A549 (cell line): ENCODE measurements around the gene AFF1. TPM values are rescaled to one million over a fixed set of nuclear protein-coding genes. Genes with fewer than 3 reads are reported as not detected.

Source experiments
- ATAC-seq, 2 experiments: fragments of 200-7000 bp in 1 of 2; fragments of >200 bp in 1 of 2; cut with Nextera tagmentation in 1 of 2; cut with Tn5 transposase in 1 of 2; 3 replicates each; pipeline versions ENCODE4 v1.8.0 to v1.9.1; 2018 to 2020; ENCODE audit warnings: mild to moderate bottlenecking in 1 of 2, moderate library complexity in 1 of 2
- CTCF ChIA-PET: fragments of 300-600 bp; sonication (Branson Sonifier 250); formaldehyde crosslinking; extraction: SDS; loops from one replicate; lab custom pipeline; 2021; ENCODE audit warnings: antibody characterized with exemption, inconsistent platforms; lab: Yijun Ruan, JAX
- POLR2A ChIA-PET: fragments of 350-600 bp; formaldehyde crosslinking; extraction: SDS; loops from one replicate; lab custom pipeline; 2021; ENCODE audit warnings: antibody characterized with exemption, inconsistent platforms; lab: Yijun Ruan, JAX
- DNase-seq, 2 experiments: peaks; one replicate each; pipeline versions ENCODE4 v3.0.0 to v3.0.0-alpha.2; 2011 to 2016; ENCODE audit warnings: low read depth in 1 of 2, low spot score in 1 of 2
- FAIRE-seq: peaks from 2 replicates; lab custom pipeline; 2011; peaks lifted over from hg19 to GRCh38; lab: Jason Lieb, UNC
- H3K27ac ChIP-seq, 2 experiments: fragments of >200 bp; sonication (Bioruptor Twin); formaldehyde crosslinking; 3 replicates each; pipeline ENCODE4 v1.5.1; 2016 to 2017
- H3K4me1 ChIP-seq: fragments of >200 bp; sonication (Bioruptor Twin); formaldehyde crosslinking; 3 replicates; pipeline ENCODE4 v1.6.1; 2016
- H3K4me2 ChIP-seq: fragments of >200 bp; sonication (Bioruptor Twin); formaldehyde crosslinking; 3 replicates; pipeline ENCODE4 v1.6.1; 2016
- H3K4me3 ChIP-seq: fragments of >200 bp; sonication (Bioruptor Twin); formaldehyde crosslinking; 3 replicates; pipeline ENCODE4 v1.5.1; 2016
- H3K9me3 ChIP-seq: fragments of >200 bp; sonication (Bioruptor Twin); formaldehyde crosslinking; 3 replicates; pipeline ENCODE4 v1.6.1; 2016
- CBX2 ChIP-seq: fragments of 200-600 bp; sonication (generic); IDR thresholded peaks from 2 replicates; pipeline ENCODE4 v1.6.1; 2016; ENCODE audit warnings: low read depth, mild to moderate bottlenecking, borderline replicate concordance
- CEBPB ChIP-seq, 2 experiments: fragments of >200 bp in 1 of 2; sonication (Bioruptor Twin) in 1 of 2; formaldehyde crosslinking in 1 of 2; IDR thresholded peaks; 2 replicates each; pipeline ENCODE4 v1.6.1; 2012 to 2016
- EHF ChIP-seq: fragments of 250-450 bp; sonication (Bioruptor Pico); IDR thresholded peaks from 2 replicates; pipeline ENCODE4 v1.5.0; 2020; ENCODE audit warnings: mild to moderate bottlenecking
- EHMT2 ChIP-seq: fragments of 200-600 bp; sonication (generic); IDR thresholded peaks from 2 replicates; pipeline ENCODE4 v1.6.1; 2016; ENCODE audit warnings: antibody characterized with exemption, low read depth, mild to moderate bottlenecking, moderate library complexity
- EP300 ChIP-seq, 2 experiments: fragments of >200 bp; sonication (Bioruptor Twin); formaldehyde crosslinking; IDR thresholded peaks; 2 replicates in 1 of 2; 3 replicates in 1 of 2; pipeline ENCODE4 v1.6.1; 2016 to 2017
- ESRRA ChIP-seq: fragments of 150-350 bp; IDR thresholded peaks from 2 replicates; pipeline ENCODE4 v1.6.1; 2014; ENCODE audit warnings: mild to moderate bottlenecking, low read length, borderline replicate concordance
- GATA3 ChIP-seq: IDR thresholded peaks from 2 replicates; pipeline ENCODE4 v1.6.1; 2012; ENCODE audit warnings: borderline replicate concordance
- HDAC2 ChIP-seq: fragments of 200-600 bp; sonication (generic); IDR thresholded peaks from 2 replicates; pipeline ENCODE4 v1.6.1; 2016
- HOXA7 ChIP-seq: fragments of 250-450 bp; sonication (Bioruptor Pico); IDR thresholded peaks from 2 replicates; pipeline ENCODE4 v1.5.0; 2020; ENCODE audit warnings: mild to moderate bottlenecking, moderate library complexity
- HOXB13 ChIP-seq: fragments of 250-450 bp; sonication (Bioruptor Pico); IDR thresholded peaks from 2 replicates; pipeline ENCODE4 v1.5.0; 2020; ENCODE audit warnings: low read depth, mild to moderate bottlenecking, moderate library complexity
- JUN ChIP-seq, 2 experiments: fragments of >200 bp; sonication (Bioruptor Twin); formaldehyde crosslinking; IDR thresholded peaks; 2 replicates in 1 of 2; 3 replicates in 1 of 2; pipeline ENCODE4 v1.6.1; 2016 to 2017
- KDM1A ChIP-seq: fragments of 200-600 bp; sonication (generic); IDR thresholded peaks from 2 replicates; pipeline ENCODE4 v1.6.1; 2016; ENCODE audit warnings: low read depth, mild to moderate bottlenecking
- KDM5A ChIP-seq: fragments of 200-600 bp; sonication (generic); IDR thresholded peaks from 2 replicates; pipeline ENCODE4 v1.6.1; 2016; ENCODE audit warnings: antibody characterized with exemption, mild to moderate bottlenecking
- MAFK ChIP-seq: fragments of 450-650 bp; IDR thresholded peaks from 2 replicates; pipeline ENCODE4 v1.6.1; 2014; ENCODE audit not compliant: partially characterized antibody
- MAZ ChIP-seq: fragments of 150-350 bp; IDR thresholded peaks from 2 replicates; pipeline ENCODE4 v1.6.1; 2014; ENCODE audit warnings: antibody characterized with exemption, low read depth, low read length, borderline replicate concordance
- NPAS2 ChIP-seq: fragments of 250-450 bp; sonication (Bioruptor Pico); IDR thresholded peaks from 2 replicates; pipeline ENCODE4 v1.8.0; 2022; ENCODE audit warnings: mild to moderate bottlenecking, moderate library complexity, borderline replicate concordance
- RARB ChIP-seq: fragments of 250-450 bp; sonication (Bioruptor Pico); IDR thresholded peaks from 2 replicates; pipeline ENCODE4 v1.8.0; 2021; ENCODE audit warnings: mild to moderate bottlenecking, moderate library complexity
- RFX5 ChIP-seq: fragments of 450-650 bp; IDR thresholded peaks from 2 replicates; pipeline ENCODE4 v1.7.1; 2014; ENCODE audit warnings: antibody characterized with exemption, mild to moderate bottlenecking, moderate library complexity
- SMC3 ChIP-seq: fragments of >200 bp; sonication (Bioruptor Twin); formaldehyde crosslinking; IDR thresholded peaks from 3 replicates; pipeline ENCODE4 v1.6.1; 2018; ENCODE audit warnings: inconsistent platforms
- SREBF2 ChIP-seq: fragments of 450-650 bp; IDR thresholded peaks from 2 replicates; pipeline ENCODE4 v1.6.1; 2014; ENCODE audit warnings: mild to moderate bottlenecking, moderate library complexity
- TFCP2L1 ChIP-seq: fragments of 250-450 bp; sonication (Bioruptor Pico); IDR thresholded peaks from 2 replicates; pipeline ENCODE4 v1.5.0; 2021; ENCODE audit warnings: mild to moderate bottlenecking
- TP53 ChIP-seq: fragments of 250-450 bp; sonication (Bioruptor Pico); IDR thresholded peaks from 2 replicates; pipeline ENCODE4 v1.5.0; 2021; ENCODE audit warnings: mild to moderate bottlenecking, moderate library complexity
- WGBS: methylation state at CpG from one replicate; pipeline ENCODE4 v1.1.6; 2017; ENCODE audit errors: missing lambda C conversion rate; 5-methylcytosine and 5-hydroxymethylcytosine counted together
- polyA plus RNA-seq, 4 experiments: library from polyadenylated mRNA; depleted of rRNA in 3 of 4; stranded (reverse); fragments of >200 nt; fragmentation: RNase III in 1 of 4; extraction: RNeasy Plus Mini Kit Qiagen cat#74134 plus additional on column Dnase treatment in 1 of 4; gene quantifications; 2 replicates in 3 of 4; 3 replicates in 1 of 4; pipeline ENCODE4 v1.2.3, GENCODE V29; 2011 to 2017
- TF ChIP-seq, protein P1 (sequence below): IDR thresholded peaks from 2 replicates; pipeline ENCODE4 v1.6.1; 2012
- TF ChIP-seq, protein P2 (sequence below): fragments of >200 bp; sonication (Bioruptor Twin); formaldehyde crosslinking; IDR thresholded peaks from 3 replicates; pipeline ENCODE4 v1.6.1; 2016
- TF ChIP-seq, protein P3 (sequence below): fragments of 150-350 bp; IDR thresholded peaks from 2 replicates; pipeline ENCODE4 v1.6.1; 2014; ENCODE audit warnings: low read depth, mild to moderate bottlenecking, low read length

Gene AFF1
- polyA plus RNA-seq, 2 of the 4 experiments (the other 2 are of a cell fraction) = 13.7 to 15.4 TPM

DNA sequence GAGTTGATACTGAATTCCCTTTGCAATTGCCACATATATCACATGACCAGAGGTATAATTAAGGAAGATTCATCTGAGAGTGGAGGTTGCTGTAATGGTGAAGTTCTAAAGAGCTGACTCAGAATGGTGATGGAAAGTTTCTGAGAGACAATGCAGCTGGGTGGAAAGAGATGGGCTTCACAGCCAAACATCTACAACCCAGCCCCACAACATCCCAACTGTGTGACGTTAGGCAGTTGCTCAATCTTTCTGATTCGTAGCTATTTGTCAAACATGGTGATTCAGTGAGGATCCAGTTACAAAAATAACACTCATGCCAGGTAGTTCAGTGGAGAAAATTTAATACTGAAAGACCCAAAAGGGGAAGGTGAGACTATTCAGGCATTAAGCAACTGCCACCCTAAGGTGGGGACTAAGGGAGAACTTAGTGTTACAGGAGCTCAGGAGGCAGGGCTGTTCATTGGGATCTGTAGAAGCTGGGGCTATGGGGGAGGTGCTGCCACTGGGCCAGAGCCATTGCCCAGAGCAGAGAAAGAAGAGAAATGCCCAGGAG lies 6.9 kb upstream of the AFF1 start (continued):
- no peak for TF ChIP-seq SREBF2
- no peak for TF ChIP-seq HDAC2
- TF ChIP-seq RFX5 = no peak
- no peak for TF ChIP-seq NPAS2 (CRISPR knock-in tag)
- TF ChIP-seq, all 56 proteins: peak for 11

DNA sequence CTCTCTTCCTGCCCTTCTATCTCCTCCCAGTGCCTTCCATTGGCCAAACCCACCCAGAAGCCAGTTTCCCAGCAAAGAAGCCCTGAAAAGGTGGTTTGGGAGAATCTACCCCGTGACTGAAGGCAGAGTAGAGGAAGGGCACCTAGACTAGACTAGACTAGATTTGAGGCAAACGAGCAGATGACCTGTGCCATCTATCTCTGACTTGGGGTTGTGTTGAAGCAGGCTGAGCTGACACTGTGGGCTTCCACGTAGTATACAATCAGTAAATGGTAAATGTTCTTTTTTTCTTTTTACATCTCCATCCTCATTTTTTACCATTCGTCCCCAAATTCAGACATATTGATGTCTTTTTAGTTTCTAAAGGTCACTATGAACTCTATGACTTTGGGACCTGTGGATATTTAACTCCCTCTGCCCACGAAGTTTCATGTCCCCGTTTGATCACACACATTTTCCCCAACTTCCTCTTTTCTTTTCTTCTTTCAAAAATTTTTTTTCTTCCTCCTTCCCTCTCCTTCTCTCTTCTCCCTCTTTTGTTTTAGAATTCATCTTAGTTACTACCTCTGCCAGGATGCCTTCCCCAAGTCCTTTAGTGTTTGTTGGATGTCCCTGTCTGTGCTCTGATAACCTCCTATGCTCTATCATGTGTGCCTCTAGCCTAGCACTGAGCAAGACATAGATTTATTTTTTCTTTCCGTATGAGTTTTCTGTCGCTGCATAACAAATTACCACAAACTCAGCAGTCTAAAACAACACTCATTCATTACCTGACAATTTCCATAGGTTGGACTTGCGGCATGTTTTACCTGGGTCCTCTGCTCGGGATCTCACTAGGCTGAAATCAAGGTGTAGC lies 6.2 kb upstream of the AFF1 start:
- Histone ChIP-seq H3K4me3 (no peak overlapping the region), H3K9me3 (no peaks in the 10 kb centered on the region), H3K27ac (peak overlapping the region; percentile 57 to 81), H3K4me1 (peaks cover 54% of the 10 kb centered on the region), H3K4me2 (peak overlapping the region; percentile 63)
- peak in 1 of 2 experiments; percentile 16; a peak in 3 of 6 replicates for ATAC-seq
- no peak for FAIRE-seq
- ChIA-PET POLR2A (interaction anchor here (0.9 to 2.0 kb wide), 3 partner anchors 7 to 335 kb away, joined by 4 to 9 read pairs (median 7); partner anchors contain the start of gene PTPN13), CTCF (interaction anchor here (0.9 to 1.6 kb wide), 2 partner anchors 165 to 1358 kb away, joined by 3 to 6 read pairs; no protein-coding TSS in a partner anchor)
- WGBS = 91% methylated on average over 10 of the region's 10 CpGs
- no peak for TF ChIP-seq TP53 (CRISPR knock-in tag)
- no peak for DNase-seq

DNA sequence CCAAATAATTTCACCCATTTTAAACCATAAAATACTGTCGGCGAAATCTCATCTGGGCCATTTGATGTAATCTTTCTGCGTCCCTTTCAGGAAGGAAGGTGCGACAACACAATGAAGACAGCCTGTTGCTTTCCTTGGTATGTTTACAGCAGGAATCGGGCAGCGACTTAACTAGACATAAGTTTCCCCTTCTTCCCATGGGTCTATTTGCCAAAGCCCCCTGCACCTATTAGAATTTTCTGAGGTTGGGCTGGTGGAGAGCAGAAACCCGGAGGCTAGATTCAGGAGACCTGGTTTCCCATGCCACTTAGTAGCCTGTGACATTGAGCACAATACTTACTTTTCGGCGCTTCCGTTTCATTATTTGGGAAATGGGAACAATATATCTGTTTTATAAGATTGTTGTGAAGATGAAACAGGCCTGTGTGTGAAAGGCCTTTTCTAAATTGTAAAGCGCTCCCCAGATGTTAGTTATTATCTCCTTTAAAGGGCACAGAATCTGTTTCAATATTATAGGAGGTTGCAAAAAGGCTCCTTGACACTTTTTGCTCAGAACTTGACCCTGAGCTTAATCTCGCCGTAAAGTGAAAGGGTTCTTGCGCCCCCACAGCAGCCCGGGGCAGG lies 552 bp upstream of the AFF1 start:
- FAIRE-seq = no peak
- POLR2A ChIA-PET = interaction anchor here (0.7 to 3.7 kb wide), 9 partner anchors 11 to 309 kb away, joined by 3 to 62 read pairs (median 8); no protein-coding TSS in a partner anchor

DNA sequence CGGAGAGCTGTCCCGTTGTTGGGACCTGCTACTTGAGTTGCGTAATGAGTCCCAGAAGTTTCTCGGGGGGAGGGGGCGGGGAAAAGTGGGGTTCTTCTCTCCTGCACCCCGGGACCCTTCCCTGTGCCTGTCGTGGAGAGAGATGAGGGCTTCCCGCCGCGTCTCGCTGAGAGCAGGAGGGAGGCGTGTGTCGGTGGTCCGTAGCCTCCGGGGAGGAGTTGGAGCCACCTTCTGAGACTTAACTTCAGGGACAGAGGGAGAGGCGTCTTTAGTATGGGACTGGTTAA lies 698 bp downstream of the AFF1 start:
- FAIRE-seq (no peak), DNase-seq (no peak), ATAC-seq (no peak; a peak in 2 of 6 replicates)
- peak overlapping the region; percentile 78 for H3K4me3 ChIP-seq
- peak overlapping the region; percentile 89 to 98 for H3K27ac ChIP-seq
- H3K4me1 ChIP-seq = peaks cover 44% of the 10 kb centered on the region
- ChIA-PET CTCF (interaction anchor here (0.6 to 2.9 kb wide), 5 partner anchors 12 to 300 kb away, joined by 3 to 15 read pairs (median 12); no protein-coding TSS in a partner anchor), POLR2A (interaction anchor here (0.8 to 3.7 kb wide), 9 partner anchors 8 to 158 kb away, joined by 3 to 62 read pairs (median 7); no protein-coding TSS in a partner anchor)
- peak overlapping the region; percentile 89 for H3K4me2 ChIP-seq
- no peak for TF ChIP-seq EP300 (IDR thresholded peaks at IDR 0.05)
- no peak for TF ChIP-seq MAZ
- no peak for TF ChIP-seq GATA3
- TF ChIP-seq HOXA7 (CRISPR knock-in tag) = no peak
- peak; percentile 50 to 77; a peak in 3 of 4 replicates for TF ChIP-seq CEBPB (IDR thresholded peaks at IDR 0.05)
- no peak for TF ChIP-seq SREBF2
- no peak for TF ChIP-seq KDM5A
- no peak for TF ChIP-seq TFCP2L1 (CRISPR knock-in tag)
- no peak; a peak in 1 of 5 replicates for TF ChIP-seq JUN (IDR thresholded peaks at IDR 0.05)
- no peak for TF ChIP-seq TP53 (CRISPR knock-in tag)
- TF ChIP-seq KDM1A = 0 out of 2 replicates have a peak, but pooled peaks have one; percentile 17
- TF ChIP-seq, protein P1, sequence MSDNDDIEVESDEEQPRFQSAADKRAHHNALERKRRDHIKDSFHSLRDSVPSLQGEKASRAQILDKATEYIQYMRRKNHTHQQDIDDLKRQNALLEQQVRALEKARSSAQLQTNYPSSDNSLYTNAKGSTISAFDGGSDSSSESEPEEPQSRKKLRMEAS = no peak; the same call in 1 of the 2 replicates
- H3K9me3 ChIP-seq = no peaks in the 10 kb centered on the region
- WGBS = 2% methylated on average over 9 of the region's 16 CpGs

More for the DNA sequence above, 552 bp upstream of the AFF1 start:
- Histone ChIP-seq H3K4me3 (peak overlapping the region; percentile 78), H3K4me1 (peaks cover 33% of the 10 kb centered on the region), H3K4me2 (peak overlapping the region; percentile 94), H3K27ac (peak overlapping the region; percentile 89 to 98), H3K9me3 (no peaks in the 10 kb centered on the region)
- WGBS = 8% methylated on average over 13 of the region's 15 CpGs
- no peak for DNase-seq
- CTCF ChIA-PET = interaction anchor here (0.9 to 2.9 kb wide), 6 partner anchors 11 to 160 kb away, joined by 3 to 15 read pairs (median 9); no protein-coding TSS in a partner anchor
- no peak for TF ChIP-seq TP53 (CRISPR knock-in tag)
- TF ChIP-seq SREBF2 = no peak
- TF ChIP-seq, protein P2, sequence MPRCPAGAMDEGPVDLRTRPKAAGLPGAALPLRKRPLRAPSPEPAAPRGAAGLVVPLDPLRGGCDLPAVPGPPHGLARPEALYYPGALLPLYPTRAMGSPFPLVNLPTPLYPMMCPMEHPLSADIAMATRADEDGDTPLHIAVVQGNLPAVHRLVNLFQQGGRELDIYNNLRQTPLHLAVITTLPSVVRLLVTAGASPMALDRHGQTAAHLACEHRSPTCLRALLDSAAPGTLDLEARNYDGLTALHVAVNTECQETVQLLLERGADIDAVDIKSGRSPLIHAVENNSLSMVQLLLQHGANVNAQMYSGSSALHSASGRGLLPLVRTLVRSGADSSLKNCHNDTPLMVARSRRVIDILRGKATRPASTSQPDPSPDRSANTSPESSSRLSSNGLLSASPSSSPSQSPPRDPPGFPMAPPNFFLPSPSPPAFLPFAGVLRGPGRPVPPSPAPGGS = no peak
- TF ChIP-seq HOXB13 = no peak
- no peak for TF ChIP-seq CBX2
- TF ChIP-seq KDM5A = no peak
- no peak for TF ChIP-seq EHMT2
- no peak for TF ChIP-seq MAFK
- TF ChIP-seq, protein P3, sequence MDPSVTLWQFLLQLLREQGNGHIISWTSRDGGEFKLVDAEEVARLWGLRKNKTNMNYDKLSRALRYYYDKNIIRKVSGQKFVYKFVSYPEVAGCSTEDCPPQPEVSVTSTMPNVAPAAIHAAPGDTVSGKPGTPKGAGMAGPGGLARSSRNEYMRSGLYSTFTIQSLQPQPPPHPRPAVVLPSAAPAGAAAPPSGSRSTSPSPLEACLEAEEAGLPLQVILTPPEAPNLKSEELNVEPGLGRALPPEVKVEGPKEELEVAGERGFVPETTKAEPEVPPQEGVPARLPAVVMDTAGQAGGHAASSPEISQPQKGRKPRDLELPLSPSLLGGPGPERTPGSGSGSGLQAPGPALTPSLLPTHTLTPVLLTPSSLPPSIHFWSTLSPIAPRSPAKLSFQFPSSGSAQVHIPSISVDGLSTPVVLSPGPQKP = no peak
- TF ChIP-seq ESRRA = no peak
- no peak for TF ChIP-seq EHF (CRISPR knock-in tag)
- no peak for TF ChIP-seq SMC3
- TF ChIP-seq RARB (CRISPR knock-in tag) = no peak
- no peak for TF ChIP-seq HOXA7 (CRISPR knock-in tag)
- no peak for ATAC-seq
